T-helper 2 cell treated with Interferon-gamma antibody and Interleukin-4, amounts not matched to agents 100 ng/mL and 5 ng/mL, for 36 hours (primary cell): ENCODE results near the gene PCBD1. TPM values are rescaled to one million over a fixed set of nuclear protein-coding genes. Genes with fewer than 3 reads are reported as not detected.

Source experiments
- intact Hi-C: fragments of 100-400 bp; cut with micrococcal nuclease; formaldehyde crosslinking; loops from one replicate; pipeline ENCODE4 v1.15.1; 2023
- total RNA-seq: library from RNA; stranded (reverse); gene quantifications from 2 replicates; pipeline ENCODE4 v1.2.3, GENCODE V29; 2022

PCBD1 gene
- total RNA-seq, 1 donor from 2014 or later, result 37.4 TPM

GRCh38 chr10:70918851-70919530 is 30.6 kb upstream of the PCBD1 start:
- intact Hi-C loops, result no loop called here

- intact Hi-C loops, result no loop called here
Measured at GRCh38 chr10:70917635-70918034, 29.3 kb upstream of the PCBD1 start.

DNA sequence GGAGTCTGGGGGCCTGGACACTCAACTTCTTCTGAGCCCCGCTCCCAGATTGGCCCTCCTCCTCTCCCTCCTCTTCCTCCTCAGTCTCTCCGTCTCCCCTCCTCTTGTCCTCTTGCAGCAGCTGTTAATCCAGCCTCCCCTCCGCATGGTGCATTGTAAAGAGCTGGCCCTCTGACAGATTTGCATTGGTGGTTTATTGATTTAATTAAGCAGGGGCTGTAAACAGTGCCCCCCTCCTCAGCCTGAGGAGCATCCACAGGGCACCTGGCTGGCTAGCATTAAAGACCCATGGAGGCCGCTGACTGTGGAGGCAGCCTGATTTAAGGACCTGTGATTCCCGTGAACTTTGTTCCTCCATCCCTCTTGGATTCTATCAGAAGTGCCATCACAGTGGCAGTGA is 28.9 kb upstream of the PCBD1 start:
- intact Hi-C loops, result no loop called here

GRCh38 chr10:70916241-70916640 is 27.9 kb upstream of the PCBD1 start:
- intact Hi-C loops, result no loop called here

DNA sequence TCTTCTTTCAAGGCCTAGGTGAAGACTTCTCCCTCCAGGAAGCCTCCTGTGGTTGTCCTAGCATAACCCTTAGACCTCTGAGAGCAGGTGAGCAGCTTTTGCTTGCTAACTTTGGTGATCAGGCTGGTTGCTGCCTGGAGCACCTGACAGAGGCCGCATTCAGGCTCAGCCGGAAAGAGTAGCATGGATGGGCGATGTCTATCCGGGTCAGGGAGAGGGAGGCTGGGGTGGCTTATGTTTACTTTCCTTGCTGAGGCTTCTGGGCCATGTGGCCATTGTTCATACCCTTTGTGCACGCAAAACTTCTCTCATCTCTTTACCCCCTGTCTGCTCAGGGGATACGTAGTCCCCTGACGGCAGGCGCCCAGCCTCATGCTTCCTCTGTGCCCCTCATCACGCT is 27.4 kb upstream of the PCBD1 start:
- intact Hi-C loops, result no loop called here

DNA sequence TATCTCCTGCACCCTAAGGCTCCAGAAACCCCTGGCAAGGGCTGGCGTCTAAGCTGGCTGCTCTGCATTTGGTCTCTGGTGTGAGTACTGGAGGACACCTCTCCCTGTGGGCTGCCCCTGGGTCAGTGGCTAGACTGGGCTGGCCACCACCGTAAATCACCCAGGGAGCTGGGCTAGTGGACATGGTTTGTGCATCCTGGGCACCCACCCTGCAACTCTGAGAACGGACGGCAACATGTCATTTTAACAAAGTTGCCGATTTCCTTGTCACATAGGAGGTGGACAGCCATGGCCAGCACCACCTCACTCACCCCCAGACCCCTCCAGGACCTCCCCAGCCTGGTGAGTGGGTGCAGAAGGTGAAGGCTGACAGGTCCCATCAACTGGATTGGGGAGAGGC is 26.8 kb upstream of the PCBD1 start:
- intact Hi-C loops, result no loop called here

- intact Hi-C loops, result no loop called here
Measured at GRCh38 chr10:70914316-70914864, 26.0 kb upstream of the PCBD1 start.

DNA sequence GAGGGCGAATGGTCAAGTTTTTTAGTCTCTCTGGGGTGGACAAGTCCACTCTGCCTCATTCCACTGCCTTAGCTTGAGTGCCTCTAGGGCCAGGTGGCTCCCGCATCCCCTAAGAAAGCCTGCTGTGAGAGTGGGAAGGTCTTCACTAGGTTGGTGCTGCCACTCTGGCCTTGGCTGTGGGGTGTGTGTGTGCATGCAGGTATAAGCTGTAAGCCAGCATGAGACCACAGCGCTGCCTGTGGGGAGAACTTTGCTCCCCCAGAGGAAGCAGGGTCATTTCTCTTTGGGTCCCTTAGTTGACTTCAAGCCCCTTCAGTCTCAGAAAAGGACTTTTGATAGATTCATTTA is 25.5 kb upstream of the PCBD1 start:
- intact Hi-C loops, result no loop called here

DNA sequence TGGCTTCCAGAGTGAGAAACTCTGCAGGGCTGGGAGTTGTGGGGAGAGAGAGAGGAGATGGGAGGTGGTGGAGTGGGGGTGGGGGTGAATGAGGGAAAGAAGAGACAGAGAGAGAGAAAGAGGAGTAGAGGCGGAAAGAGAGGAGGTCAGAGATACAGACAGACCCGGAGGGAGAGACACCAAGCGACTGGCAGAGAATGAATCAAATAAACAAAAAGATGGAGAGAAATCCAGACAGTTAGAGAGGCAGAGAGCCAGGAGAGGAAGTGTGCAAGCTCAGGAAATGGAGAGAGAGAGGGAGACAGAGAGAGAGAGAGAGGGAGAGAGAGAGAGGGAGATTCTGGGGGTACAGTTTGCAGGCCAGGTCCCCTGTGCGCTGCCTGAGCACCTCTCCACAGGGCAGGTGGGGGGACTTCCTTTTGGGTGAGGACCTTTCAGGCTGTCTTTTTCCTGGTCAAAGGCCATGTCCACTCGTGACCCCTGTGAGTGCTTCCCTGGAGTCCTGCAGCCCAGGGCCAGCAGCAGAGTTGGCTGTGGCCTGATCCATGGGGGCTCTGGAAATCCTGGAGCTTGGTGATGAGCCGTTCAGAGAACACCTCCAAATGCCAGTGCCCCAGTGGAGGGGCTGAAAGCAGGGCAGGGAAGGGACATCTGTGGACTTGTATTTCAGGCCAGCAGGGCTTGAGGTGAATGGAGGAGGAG is 25.0 kb upstream of the PCBD1 start:
- intact Hi-C loops, result no loop called here

DNA sequence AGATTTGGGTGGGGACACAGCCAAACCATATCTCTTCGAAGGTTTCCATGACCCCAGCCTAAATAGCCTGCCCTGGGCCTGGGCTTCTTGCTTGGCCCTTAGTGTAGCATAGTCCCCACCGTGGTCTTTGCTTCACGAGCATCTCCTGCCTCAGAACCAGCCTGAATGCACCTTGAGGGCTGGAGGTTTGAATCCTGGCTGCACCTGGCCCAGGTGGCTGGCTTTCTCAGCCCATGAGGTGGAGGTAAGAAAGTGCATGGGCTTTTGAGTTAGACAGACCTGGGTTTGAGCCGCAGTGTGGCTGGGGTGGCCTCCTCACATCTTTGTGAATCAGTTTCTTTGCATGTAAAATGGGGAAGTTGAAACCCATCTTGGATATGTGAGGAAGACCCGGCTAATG is 24.2 kb upstream of the PCBD1 start:
- intact Hi-C loops, result no loop called here

- intact Hi-C loops, result no loop called here
Measured at GRCh38 chr10:70911386-70911785, 23.0 kb upstream of the PCBD1 start.

DNA sequence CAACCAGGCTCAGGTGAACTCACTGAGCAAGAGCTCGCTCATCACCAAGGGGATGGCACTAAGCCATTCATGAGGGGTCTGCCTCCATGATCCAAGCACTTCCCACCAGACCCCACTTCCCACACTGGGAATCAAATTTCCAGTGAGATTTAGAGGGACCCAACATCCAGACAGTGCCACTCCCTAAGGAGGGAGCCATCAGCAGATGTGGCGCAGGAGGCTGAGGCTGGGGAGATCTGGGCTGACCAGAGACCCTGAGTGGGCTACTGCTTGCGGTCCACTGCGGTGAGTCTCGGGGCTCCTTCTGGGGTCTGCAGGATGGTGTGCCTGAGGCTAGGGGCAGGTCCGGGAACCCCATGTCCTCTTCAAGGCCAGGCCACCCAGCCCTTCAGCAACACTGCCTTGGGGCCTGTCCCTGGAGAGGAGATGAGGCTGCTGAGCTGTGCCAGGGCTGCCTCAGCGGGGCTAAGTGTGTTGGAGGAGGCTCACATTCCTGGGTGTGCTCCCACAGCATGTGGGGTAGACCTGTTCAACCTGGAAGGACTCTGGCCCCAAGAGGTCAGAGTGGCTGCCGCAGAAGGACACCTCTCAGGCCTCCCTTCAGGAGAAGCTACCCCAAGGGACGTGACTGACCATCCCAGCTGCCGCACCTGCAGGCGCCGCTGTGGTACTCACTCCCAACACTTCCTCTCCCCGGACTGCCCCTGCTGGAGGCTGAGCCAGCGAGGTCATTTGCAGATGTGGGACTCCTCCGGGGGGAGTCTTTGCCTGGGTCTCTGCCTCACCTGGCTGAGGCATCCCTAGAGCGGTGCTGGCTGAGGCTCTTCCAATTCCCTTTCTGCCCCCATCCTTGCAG is 22.3 kb upstream of the PCBD1 start:
- intact Hi-C loops, result no loop called here

DNA sequence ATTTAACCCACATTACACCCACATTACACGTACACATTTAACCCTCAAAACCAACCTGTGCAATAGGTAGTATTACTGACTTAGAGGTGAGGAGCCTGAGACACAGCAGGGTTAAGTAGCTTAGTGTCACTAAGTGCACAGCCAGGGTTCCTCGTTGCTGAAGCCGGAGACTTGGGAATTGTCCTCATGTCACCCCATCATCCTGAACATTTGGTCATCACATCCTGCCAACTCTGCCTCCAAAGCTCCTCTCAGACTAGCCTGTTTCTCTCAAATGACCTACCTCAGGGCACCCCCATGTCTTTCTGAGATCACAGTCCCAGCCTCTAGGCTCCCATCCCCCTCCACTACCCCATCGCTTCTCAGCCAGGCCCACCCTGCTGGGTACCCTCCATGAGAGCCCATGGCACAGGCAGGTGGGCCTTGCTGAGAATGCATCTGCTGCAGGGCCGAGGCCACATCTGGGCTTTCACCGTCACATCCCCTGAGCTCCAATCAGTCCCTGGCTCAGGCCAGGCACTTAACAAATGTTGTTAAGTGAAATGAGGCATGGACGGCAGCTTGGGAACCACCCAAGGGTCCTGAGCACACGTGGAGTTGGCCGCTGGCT is 21.1 kb upstream of the PCBD1 start:
- intact Hi-C loops, result no loop called here

- intact Hi-C loops, result no loop called here
Measured at GRCh38 chr10:70908406-70909296, 20.3 kb upstream of the PCBD1 start.

DNA sequence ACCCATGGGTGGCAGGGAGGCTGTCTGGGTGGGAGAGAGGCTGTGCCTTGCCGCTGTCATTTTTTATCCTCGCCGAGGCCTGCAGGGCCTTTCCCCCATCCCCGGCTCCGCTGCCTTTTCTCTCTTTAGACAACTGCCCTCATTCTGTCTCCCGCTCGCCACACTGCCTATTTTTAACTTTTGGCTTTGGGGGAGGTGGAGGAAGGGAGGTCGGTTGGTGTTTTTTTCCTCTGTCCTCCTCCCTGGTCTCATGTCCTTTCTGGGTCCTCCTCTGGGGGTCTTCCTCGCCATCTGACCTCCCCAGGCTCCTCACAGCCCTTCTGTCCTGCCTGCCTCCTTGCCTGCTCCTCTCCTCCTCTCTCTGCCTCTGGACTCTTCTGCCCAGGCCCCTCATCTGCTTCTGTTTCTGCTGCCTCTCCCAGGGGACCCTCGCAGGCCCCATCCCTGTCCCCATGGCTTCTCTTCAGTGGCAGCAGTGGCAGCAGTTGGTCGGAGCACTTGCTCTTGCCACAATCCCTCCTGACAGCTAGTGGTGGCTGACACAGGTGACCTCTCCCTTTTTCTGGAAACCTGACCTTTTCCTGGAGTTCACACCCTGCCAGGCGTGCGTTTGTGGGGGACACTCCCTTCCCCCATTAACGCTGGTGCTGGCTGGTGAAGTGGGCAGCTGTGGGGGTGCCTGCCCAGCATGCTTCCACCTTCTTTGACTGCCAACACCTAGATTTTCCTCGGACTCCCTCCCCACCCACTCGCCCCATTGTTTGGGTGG is 19.5 kb upstream of the PCBD1 start:
- intact Hi-C loops, result no loop called here

- intact Hi-C loops, result no loop called here
Measured at GRCh38 chr10:70906953-70907636, 18.7 kb upstream of the PCBD1 start.

GRCh38 chr10:70906031-70906783 is 17.8 kb upstream of the PCBD1 start:
- intact Hi-C loops, result no loop called here
